HG02840 (cell line): ENCODE results near the gene PPOX.

Experiments
- ATAC-seq: cut with Tn5 transposase; IDR thresholded peaks from one replicate; pipeline ENCODE4 v1.9.1; 2021; ENCODE audit warnings: mild to moderate bottlenecking, moderate library complexity, moderate number of reproducible peaks; ENCODE audit not compliant: unreplicated experiment, low FRiP score

Gene PPOX

GRCh38 chr1:161196111-161196510, 29.9 kb downstream of the PPOX start:
- ATAC-seq = no peak

GRCh38 chr1:161196521-161197451, 30.6 kb downstream of the PPOX start:
- ATAC-seq = no peak

- ATAC-seq = no peak
Measured at GRCh38 chr1:161197560-161198193, 31.5 kb downstream of the PPOX start.

GRCh38 chr1:161198194-161198896, 32.1 kb downstream of the PPOX start:
- no peak for ATAC-seq

GRCh38 chr1:161198897-161199431, 32.7 kb downstream of the PPOX start, which contains the start of gene ADAMTS4:
ADAMTS4 (minus strand) TSS chr1:161199054; CDS start chr1:161198627, 427 bp downstream.
- no peak for ATAC-seq

- ATAC-seq = no peak
Measured at GRCh38 chr1:161199506-161200139, 33.4 kb downstream of the PPOX start.

- no peak for ATAC-seq
Measured at GRCh38 chr1:161200421-161200991, 34.3 kb downstream of the PPOX start.

GRCh38 chr1:161200992-161201835, 35.0 kb downstream of the PPOX start:
- no peak for ATAC-seq

GRCh38 chr1:161201836-161202712, 35.8 kb downstream of the PPOX start, which contains the start of gene NDUFS2:
NDUFS2 (plus strand) TSS chr1:161202367; CDS start chr1:161202386, 19 bp downstream.
- ATAC-seq = peak; percentile 89

- no peak for ATAC-seq
Measured at GRCh38 chr1:161206411-161207140, 40.4 kb downstream of the PPOX start.

- ATAC-seq = no peak
Measured at GRCh38 chr1:161207173-161207572, 40.9 kb downstream of the PPOX start.

- ATAC-seq = no peak
Measured at GRCh38 chr1:161209790-161210409, 43.7 kb downstream of the PPOX start.

GRCh38 chr1:161214369-161214768, 48.1 kb downstream of the PPOX start:
- no peak for ATAC-seq

- ATAC-seq = no peak
Measured at GRCh38 chr1:161215076-161215475, 48.9 kb downstream of the PPOX start, which contains the start of gene FCER1G. FCER1G (plus strand) TSS chr1:161215295; CDS start chr1:161215322, 27 bp downstream.

GRCh38 chr1:161216945-161217712, 50.9 kb downstream of the PPOX start:
- ATAC-seq = peak; percentile 77

- no peak for ATAC-seq
Measured at GRCh38 chr1:161217831-161218230, 51.6 kb downstream of the PPOX start.
